Ammon's horn (tissue), 1 donor: ENCODE measurements around the gene KCNC3.

ENCODE experiments used
- DNase-seq: peaks from one replicate; pipeline ENCODE4 v3.0.0-alpha.2; 2016; ENCODE audit warnings: low spot score

Gene KCNC3

GRCh38 chr19:50327013-50327412, 2.2 kb downstream of the KCNC3 start:
- no peak for DNase-seq

- no peak for DNase-seq
Measured at GRCh38 chr19:50326101-50326664, 3.0 kb downstream of the KCNC3 start.

- peak; percentile 80 for DNase-seq
Measured at GRCh38 chr19:50325310-50326100, 3.7 kb downstream of the KCNC3 start.

GRCh38 chr19:50324331-50324730, 4.8 kb downstream of the KCNC3 start:
- no peak for DNase-seq

- no peak for DNase-seq
Measured at GRCh38 chr19:50323782-50324133, 5.4 kb downstream of the KCNC3 start.

- DNase-seq = no peak
Measured at GRCh38 chr19:50322931-50323781, 6.0 kb downstream of the KCNC3 start.

- DNase-seq = no peak
Measured at GRCh38 chr19:50322234-50322633, 6.9 kb downstream of the KCNC3 start.

- DNase-seq = no peak
Measured at GRCh38 chr19:50321831-50322230, 7.3 kb downstream of the KCNC3 start.

GRCh38 chr19:50320596-50320995, 8.6 kb downstream of the KCNC3 start:
- no peak for DNase-seq

- no peak for DNase-seq
Measured at GRCh38 chr19:50320051-50320450, 9.1 kb downstream of the KCNC3 start.

- DNase-seq = no peak
Measured at GRCh38 chr19:50319156-50319555, 10.0 kb downstream of the KCNC3 start.

GRCh38 chr19:50318438-50318837, 10.7 kb downstream of the KCNC3 start:
- no peak for DNase-seq

- no peak for DNase-seq
Measured at GRCh38 chr19:50317115-50317514, 12.1 kb downstream of the KCNC3 start.

- no peak for DNase-seq
Measured at GRCh38 chr19:50315773-50316448, 13.3 kb downstream of the KCNC3 start.

GRCh38 chr19:50314724-50315708, 14.2 kb downstream of the KCNC3 start:
- DNase-seq = no peak

- no peak for DNase-seq
Measured at GRCh38 chr19:50313812-50314536, 15.2 kb downstream of the KCNC3 start.

- DNase-seq = no peak
Measured at GRCh38 chr19:50312967-50313811, 16.0 kb downstream of the KCNC3 start.

GRCh38 chr19:50311723-50312635, 17.2 kb downstream of the KCNC3 start:
- no peak for DNase-seq
